ENCODE data around the gene PLCL2.

GRCh38 chr3:16992198-16992597, 107.4 kb downstream of the PLCL2 start:
- TF ChIP-seq MYC (IDR thresholded peaks at IDR 0.05; ENCODE audit: low read depth, low read length): no peak
- TF ChIP-seq CTCF (IDR thresholded peaks at IDR 0.05; ENCODE audit: low read depth, low read length): no peak
- TF ChIP-seq POLR2A (IDR thresholded peaks at IDR 0.05; ENCODE audit: extremely low read depth, insufficient read length): no peak
- no peak for TF ChIP-seq MAX (IDR thresholded peaks at IDR 0.05; ENCODE audit: low read depth, low read length)

Measured in NB4 (cell line).